Calu3 (cell line): ENCODE measurements around the gene KLHDC9. TPM values are rescaled to one million over a fixed set of nuclear protein-coding genes. Genes with fewer than 3 reads are reported as not detected.

Source experiments
- BruUV-seq: library from RNA; stranded (reverse); fragments of 400-500 nt; replicated peaks from 2 replicates; lab custom pipeline; 2021; lab: Mats Ljungman, UMichigan
- CTCF ChIA-PET: fragments of 300-600 bp; sonication (Branson Sonifier 250); formaldehyde crosslinking; loops from one replicate; lab custom pipeline; 2022; ENCODE audit warnings: antibody characterized with exemption; lab: Charles Lee
- DNase-seq: peaks from one replicate; pipeline ENCODE4 v3.0.0; 2022
- H3K27ac Mint-ChIP-seq: one replicate; pipeline ENCODE4 v1.8.0; 2022; ENCODE audit warnings: mixed read lengths; ENCODE audit not compliant: unreplicated experiment
- H3K27me3 Mint-ChIP-seq: one replicate; pipeline ENCODE4 v1.8.0; 2022; ENCODE audit warnings: mixed read lengths; ENCODE audit not compliant: unreplicated experiment
- H3K36me3 Mint-ChIP-seq: one replicate; pipeline ENCODE4 v1.8.0; 2022; ENCODE audit warnings: mild to moderate bottlenecking, moderate library complexity, mixed read lengths; ENCODE audit not compliant: insufficient read depth, unreplicated experiment
- H3K4me1 Mint-ChIP-seq: one replicate; pipeline ENCODE4 v1.8.0; 2022; ENCODE audit warnings: mild to moderate bottlenecking, low read depth, mixed read lengths; ENCODE audit not compliant: unreplicated experiment
- H3K4me3 Mint-ChIP-seq: one replicate; pipeline ENCODE4 v1.8.0; 2022; ENCODE audit warnings: mild to moderate bottlenecking, low read depth, moderate library complexity, mixed read lengths; ENCODE audit not compliant: unreplicated experiment
- H3K9me3 Mint-ChIP-seq: one replicate; pipeline ENCODE4 v1.8.0; 2022; ENCODE audit warnings: low read depth, mixed read lengths; ENCODE audit not compliant: unreplicated experiment
- intact Hi-C: fragments of 100-400 bp; cut with micrococcal nuclease; formaldehyde crosslinking; loops from one replicate; pipeline ENCODE4 v1.10.0; 2022; ENCODE audit not compliant: unreplicated experiment
- total RNA-seq: library from RNA; stranded (reverse); gene quantifications from 2 replicates; pipeline ENCODE4 v1.2.3, GENCODE V29; 2022
- TF ChIP-seq, protein P1 (sequence below): fragments of 200-600 bp; IDR thresholded peaks from one replicate; pipeline ENCODE4 v1.8.0; 2022; ENCODE audit warnings: antibody characterized with exemption; ENCODE audit not compliant: unreplicated experiment

The KLHDC9 gene
- total RNA-seq, 1 experiment from 2014 or later: 5.3 TPM

DNA sequence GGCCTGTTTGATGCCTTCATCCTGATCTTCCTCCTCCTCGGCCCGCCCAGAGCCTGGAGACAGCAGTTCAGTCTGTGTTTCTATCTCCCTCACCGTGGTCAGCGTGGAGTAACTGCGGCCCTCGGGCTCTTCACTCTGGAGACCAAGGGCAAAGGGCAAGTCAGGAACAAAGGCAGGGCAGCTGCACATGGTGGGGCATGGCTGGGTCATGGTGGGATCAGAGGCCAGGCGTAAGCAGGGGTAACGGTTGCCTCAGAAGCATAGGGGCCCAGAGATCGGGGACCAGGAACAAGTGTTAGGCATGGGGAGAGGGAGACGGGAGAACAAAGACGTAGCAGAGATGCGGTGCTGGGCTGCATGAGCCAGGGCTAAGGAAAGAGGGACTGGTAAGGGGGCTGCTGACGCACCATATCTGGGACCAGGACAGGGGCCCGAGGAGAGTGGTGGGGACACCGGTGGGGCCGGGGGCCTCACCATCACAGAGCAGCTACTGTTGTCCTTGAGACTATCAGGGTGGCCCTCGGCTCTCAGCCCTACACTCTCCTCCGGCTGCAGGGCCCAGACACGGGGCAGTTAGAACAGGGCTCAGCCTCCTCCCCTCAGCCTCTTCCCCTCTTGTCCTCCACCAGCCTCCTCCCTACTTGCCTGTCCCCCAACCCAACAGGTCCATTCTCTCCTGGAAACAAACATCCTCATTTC lies 25.3 kb upstream of the KLHDC9 start:
- DNase-seq: no peak
- Mint-ChIP-seq H3K36me3 (peaks cover 44% of the 10 kb centered on the region), H3K4me3 (no peak overlapping the region), H3K27me3 (no peaks in the 10 kb centered on the region), H3K27ac (no peak overlapping the region), H3K9me3 (no peaks in the 10 kb centered on the region), H3K4me1 (no peaks in the 10 kb centered on the region)
- intact Hi-C loops: no loop called here
- CTCF ChIA-PET: interaction anchor here (1.6 to 5.0 kb wide), 2 partner anchors 16 to 25 kb away, joined by 10 to 56 read pairs; partner anchors contain the start of genes KLHDC9 and NECTIN4
- BruUV-seq: no TSS peak
- TF ChIP-seq, protein P1, sequence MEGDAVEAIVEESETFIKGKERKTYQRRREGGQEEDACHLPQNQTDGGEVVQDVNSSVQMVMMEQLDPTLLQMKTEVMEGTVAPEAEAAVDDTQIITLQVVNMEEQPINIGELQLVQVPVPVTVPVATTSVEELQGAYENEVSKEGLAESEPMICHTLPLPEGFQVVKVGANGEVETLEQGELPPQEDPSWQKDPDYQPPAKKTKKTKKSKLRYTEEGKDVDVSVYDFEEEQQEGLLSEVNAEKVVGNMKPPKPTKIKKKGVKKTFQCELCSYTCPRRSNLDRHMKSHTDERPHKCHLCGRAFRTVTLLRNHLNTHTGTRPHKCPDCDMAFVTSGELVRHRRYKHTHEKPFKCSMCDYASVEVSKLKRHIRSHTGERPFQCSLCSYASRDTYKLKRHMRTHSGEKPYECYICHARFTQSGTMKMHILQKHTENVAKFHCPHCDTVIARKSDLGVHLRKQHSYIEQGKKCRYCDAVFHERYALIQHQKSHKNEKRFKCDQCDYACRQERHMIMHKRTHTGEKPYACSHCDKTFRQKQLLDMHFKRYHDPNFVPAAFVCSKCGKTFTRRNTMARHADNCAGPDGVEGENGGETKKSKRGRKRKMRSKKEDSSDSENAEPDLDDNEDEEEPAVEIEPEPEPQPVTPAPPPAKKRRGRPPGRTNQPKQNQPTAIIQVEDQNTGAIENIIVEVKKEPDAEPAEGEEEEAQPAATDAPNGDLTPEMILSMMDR: no peak

DNA sequence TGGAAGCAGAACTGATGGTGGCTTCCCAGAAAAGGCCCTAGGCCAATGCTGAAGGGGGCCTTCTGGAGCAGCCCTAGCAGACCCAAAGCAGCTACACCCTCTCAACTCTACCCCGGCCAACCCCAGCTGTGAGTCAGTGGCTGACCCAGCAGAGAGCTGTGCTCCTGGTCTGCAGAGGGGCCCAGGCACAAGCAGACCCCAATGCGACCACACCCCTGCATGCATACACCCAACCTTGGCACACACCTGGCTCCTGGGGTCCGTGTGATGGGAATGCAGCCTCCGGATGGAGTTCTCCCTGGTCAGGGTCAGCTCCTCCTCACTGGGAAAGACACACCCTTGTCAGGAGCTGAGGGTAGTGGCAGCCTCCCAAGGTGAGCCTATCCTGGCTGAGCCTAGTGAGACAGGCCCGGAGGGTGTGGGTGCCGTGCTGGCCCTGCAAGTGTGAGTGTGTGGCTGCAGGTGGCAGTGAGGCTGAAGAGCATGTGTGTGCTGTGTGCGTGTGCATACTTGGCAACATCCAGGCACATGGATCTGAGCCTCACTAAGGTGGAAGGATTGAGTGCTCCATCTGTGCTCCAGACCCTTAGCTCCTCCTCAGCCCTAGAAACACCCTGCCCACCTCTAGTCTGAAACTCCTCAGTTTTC lies 24.6 kb upstream of the KLHDC9 start:
- DNase-seq: no peak
- peaks cover 44% of the 10 kb centered on the region for H3K36me3 Mint-ChIP-seq
- no peak overlapping the region for H3K4me3 Mint-ChIP-seq
- intact Hi-C loops: no loop called here
- no peaks in the 10 kb centered on the region for H3K4me1 Mint-ChIP-seq
- CTCF ChIA-PET: interaction anchor here (0.7 to 5.0 kb wide), 2 partner anchors 24 to 68 kb away, joined by 3 to 56 read pairs; partner anchors contain the start of gene KLHDC9
- TF ChIP-seq, protein P1: no peak
- BruUV-seq: no TSS peak
- no peaks in the 10 kb centered on the region for H3K9me3 Mint-ChIP-seq
- no peaks in the 10 kb centered on the region for H3K27me3 Mint-ChIP-seq
- H3K27ac Mint-ChIP-seq: no peak overlapping the region

DNA sequence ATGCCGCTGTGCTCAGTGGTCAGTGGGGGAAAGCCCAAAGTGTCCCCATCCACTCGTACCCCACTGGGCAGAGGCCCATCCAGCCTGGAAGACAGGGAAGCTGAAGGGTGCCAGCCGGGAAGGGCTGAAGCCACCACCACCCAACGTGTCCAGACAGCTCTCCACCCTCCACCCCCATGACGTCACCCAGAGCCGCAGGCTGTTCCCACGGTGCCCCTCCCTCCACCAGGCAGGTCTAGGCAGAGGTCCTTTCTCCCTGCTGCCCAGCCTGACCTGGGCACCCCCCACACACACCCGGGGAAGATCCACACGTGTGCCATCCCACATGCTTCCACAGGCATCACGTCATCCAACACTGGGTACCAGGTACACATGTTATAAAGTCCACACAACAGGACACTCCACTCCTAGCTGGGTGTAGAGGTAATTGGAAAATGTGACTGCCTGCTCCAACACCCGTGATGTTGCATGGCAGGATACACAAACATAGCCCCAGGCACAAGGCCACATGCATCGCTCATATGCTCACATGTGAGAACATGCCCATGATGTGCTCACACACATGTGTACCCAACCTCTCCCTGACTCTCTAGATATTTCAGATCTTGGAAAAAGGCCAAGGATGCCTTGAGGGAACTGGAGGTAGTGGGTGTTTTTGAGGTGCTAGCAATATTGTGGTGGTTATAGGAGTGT lies 23.3 kb upstream of the KLHDC9 start:
- Mint-ChIP-seq H3K27me3 (no peaks in the 10 kb centered on the region), H3K36me3 (peaks cover 54% of the 10 kb centered on the region), H3K4me1 (peaks cover 2% of the 10 kb centered on the region), H3K9me3 (no peaks in the 10 kb centered on the region), H3K27ac (no peak overlapping the region), H3K4me3 (no peak overlapping the region)
- no TSS peak for BruUV-seq
- CTCF ChIA-PET: interaction anchor here (5.0 kb wide), 1 partner anchor 23 kb away, joined by 56 read pairs; the partner anchor contains the start of gene KLHDC9
- TF ChIP-seq, protein P1: no peak
- no peak for DNase-seq
- intact Hi-C loops: no loop called here

DNA sequence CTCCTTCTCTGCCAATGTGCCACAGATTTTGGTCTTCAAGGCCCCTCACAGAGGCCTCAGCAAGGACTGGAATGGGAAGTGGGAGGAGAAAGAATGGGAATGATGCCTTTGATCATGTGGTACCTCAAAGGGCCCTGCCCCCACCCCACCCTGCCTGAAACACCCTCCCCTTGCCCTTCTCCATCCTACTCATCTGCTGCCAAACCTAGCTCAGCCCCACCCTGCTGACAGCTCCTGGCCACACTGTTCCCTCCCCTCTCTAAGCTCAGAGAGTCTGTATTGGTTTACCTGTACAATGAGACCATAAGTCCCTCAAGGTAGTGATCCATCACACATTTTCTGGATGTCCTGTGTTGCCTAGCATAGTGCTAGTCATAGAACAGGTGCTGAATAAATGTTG lies 21.8 kb upstream of the KLHDC9 start:
- H3K4me1 Mint-ChIP-seq: peaks cover 17% of the 10 kb centered on the region
- no peak overlapping the region for H3K4me3 Mint-ChIP-seq
- no peaks in the 10 kb centered on the region for H3K9me3 Mint-ChIP-seq
- no peaks in the 10 kb centered on the region for H3K27me3 Mint-ChIP-seq
- CTCF ChIA-PET: interaction anchor here (0.5 kb wide), 1 partner anchor 21 kb away, joined by 6 read pairs; no protein-coding TSS in a partner anchor
- DNase-seq: no peak
- TF ChIP-seq, protein P1: no peak
- H3K36me3 Mint-ChIP-seq: peaks cover 59% of the 10 kb centered on the region
- intact Hi-C loops: no loop called here
- BruUV-seq: no TSS peak
- H3K27ac Mint-ChIP-seq: no peak overlapping the region
